AG09309 (cell line): Measurements from ENCODE around the gene CCT3.

Experiments
- DNase-seq: peaks from one replicate; pipeline ENCODE4 v3.0.0-alpha.2; 2010; ENCODE audit warnings: low read depth
- H3K4me3 ChIP-seq: 2 replicates; pipeline ENCODE4 v1.5.1; 2011; ENCODE audit warnings: mild to moderate bottlenecking, low read depth, low read length, moderate library complexity; ENCODE audit not compliant: control insufficient read depth
- CTCF ChIP-seq: IDR thresholded peaks from 2 replicates; pipeline ENCODE4 v1.5.1; 2011; ENCODE audit warnings: mild to moderate bottlenecking, low read depth, low read length, inconsistent platforms; ENCODE audit not compliant: insufficient read depth, control insufficient read depth; ENCODE audit errors: missing control alignments

CCT3 gene

GRCh38 chr1:156338180-156338976 is at the start of gene CCT3, which contains the start of gene TSACC:
Gene CCT3 (minus strand): TSS chr1:156338292. CDS start chr1:156338184, 108 bp downstream.
Gene TSACC (plus strand): TSS chr1:156338526. CDS start chr1:156339758, 1,232 bp downstream.
- TF ChIP-seq CTCF: no peak
- peak; percentile 99 for DNase-seq
- peak within 1 kb of the TSS; percentile 56 for H3K4me3 ChIP-seq

GRCh38 chr1:156387870-156388173 is 49.7 kb upstream of the CCT3 start:
- no peak for TF ChIP-seq CTCF
- H3K4me3 ChIP-seq: no peak overlapping the region
- no peak for DNase-seq

- no peak for DNase-seq
- H3K4me3 ChIP-seq: no peak overlapping the region
- no peak for TF ChIP-seq CTCF
These were observed 49.1 kb upstream of the CCT3 start for GRCh38 chr1:156386949-156387869.

- no peak for DNase-seq
- no peak overlapping the region for H3K4me3 ChIP-seq
- no peak for TF ChIP-seq CTCF
These were observed 48.2 kb upstream of the CCT3 start for GRCh38 chr1:156386134-156386901.

- DNase-seq: peak; percentile 21
- peak; percentile 89 for TF ChIP-seq CTCF
- no peak overlapping the region for H3K4me3 ChIP-seq
These were observed 47.5 kb upstream of the CCT3 start for GRCh38 chr1:156385534-156386031.

- no peak overlapping the region for H3K4me3 ChIP-seq
- TF ChIP-seq CTCF: no peak
- DNase-seq: no peak
These were observed 46.6 kb upstream of the CCT3 start for GRCh38 chr1:156384658-156385057.
